WI38 (cell line): ENCODE data around the gene TUBGCP6.
"Not testable (repeated sequence)": the region's sequence is repeated elsewhere in the genome, so short reads cannot be mapped to it uniquely, and the experiment has no call there.

ENCODE experiments used
- H3K4me3 ChIP-seq: 2 replicates; pipeline ENCODE4 v1.5.1; 2011; ENCODE audit warnings: low read depth, mild to moderate bottlenecking, control low read depth, low read length
- CTCF ChIP-seq: IDR thresholded peaks from 2 replicates; pipeline ENCODE4 v1.5.1; 2012; ENCODE audit warnings: low read depth, mild to moderate bottlenecking, control low read depth, low read length

The TUBGCP6 gene

GRCh38 chr22:50207383-50208140 lies 37.3 kb downstream of the TUBGCP6 start:
- TF ChIP-seq CTCF = no peak
- H3K4me3 ChIP-seq = no peak overlapping the region

- H3K4me3 ChIP-seq = no peak overlapping the region
- TF ChIP-seq CTCF = peak; percentile 39
These were observed 38.2 kb downstream of the TUBGCP6 start for GRCh38 chr22:50206599-50206998.

GRCh38 chr22:50205781-50206569 lies 38.8 kb downstream of the TUBGCP6 start:
- H3K4me3 ChIP-seq = no peak overlapping the region
- TF ChIP-seq CTCF = no peak

GRCh38 chr22:50204998-50205397 lies 39.8 kb downstream of the TUBGCP6 start:
- not testable (repeated sequence) for H3K4me3 ChIP-seq

- no peak for TF ChIP-seq CTCF
- H3K4me3 ChIP-seq = no peak overlapping the region
These were observed 40.3 kb downstream of the TUBGCP6 start for GRCh38 chr22:50204571-50204970.

GRCh38 chr22:50203288-50203687 lies 41.5 kb downstream of the TUBGCP6 start:
- no peak overlapping the region for H3K4me3 ChIP-seq
- no peak for TF ChIP-seq CTCF

GRCh38 chr22:50202130-50202666 lies 42.6 kb downstream of the TUBGCP6 start:
- no peak for TF ChIP-seq CTCF

More at GRCh38 chr22:50202130-50202666, 42.6 kb downstream of the TUBGCP6 start:
- peak overlapping the region; percentile 72 for H3K4me3 ChIP-seq
